GM21717 (cell line): ENCODE data around the gene FRMD4A.

Experiments
- ATAC-seq: cut with Tn5 transposase; IDR thresholded peaks from one replicate; pipeline ENCODE4 v1.9.1; 2021; ENCODE audit warnings: mild to moderate bottlenecking, moderate library complexity; ENCODE audit not compliant: unreplicated experiment

FRMD4A gene

GRCh38 chr10:13665516-13666262 lies 665.0 kb downstream of the FRMD4A start:
- ATAC-seq: no peak

- ATAC-seq: no peak
These were observed 669.5 kb downstream of the FRMD4A start for GRCh38 chr10:13661256-13661655.

- ATAC-seq: no peak
These were observed 670.2 kb downstream of the FRMD4A start for GRCh38 chr10:13660551-13660920.

DNA sequence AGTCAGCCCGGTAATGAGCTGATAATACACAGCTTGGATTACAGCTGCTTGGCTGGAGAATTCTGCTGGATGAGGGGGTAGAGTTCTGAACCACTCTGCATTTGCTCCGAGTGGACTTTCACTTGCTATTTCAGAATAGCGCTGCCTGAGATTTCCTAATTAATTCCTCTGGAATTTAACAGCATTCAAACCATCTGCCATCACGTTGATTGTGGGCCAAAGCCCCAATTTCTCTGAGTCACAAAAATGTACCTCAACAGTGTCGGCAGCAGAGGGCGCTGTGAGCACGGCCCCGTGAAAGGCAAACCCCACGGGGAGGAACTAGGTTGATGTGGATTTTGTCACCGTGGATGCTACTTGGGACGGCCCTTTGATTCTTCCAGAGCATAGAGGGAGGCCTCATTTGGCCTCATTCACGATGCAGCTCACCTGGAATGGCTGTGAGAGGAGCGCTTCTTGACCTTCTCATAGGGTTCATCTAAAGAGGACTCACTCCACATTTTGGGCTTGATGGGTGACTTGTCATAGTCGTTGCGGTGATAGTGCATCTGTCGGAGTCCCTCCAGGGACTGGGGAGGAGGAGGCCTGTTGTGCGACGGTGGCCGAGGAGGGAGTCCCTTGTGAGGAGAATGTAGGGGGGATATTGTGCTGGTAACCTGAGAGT lies 670.7 kb downstream of the FRMD4A start:
- ATAC-seq: peak; percentile 55

DNA sequence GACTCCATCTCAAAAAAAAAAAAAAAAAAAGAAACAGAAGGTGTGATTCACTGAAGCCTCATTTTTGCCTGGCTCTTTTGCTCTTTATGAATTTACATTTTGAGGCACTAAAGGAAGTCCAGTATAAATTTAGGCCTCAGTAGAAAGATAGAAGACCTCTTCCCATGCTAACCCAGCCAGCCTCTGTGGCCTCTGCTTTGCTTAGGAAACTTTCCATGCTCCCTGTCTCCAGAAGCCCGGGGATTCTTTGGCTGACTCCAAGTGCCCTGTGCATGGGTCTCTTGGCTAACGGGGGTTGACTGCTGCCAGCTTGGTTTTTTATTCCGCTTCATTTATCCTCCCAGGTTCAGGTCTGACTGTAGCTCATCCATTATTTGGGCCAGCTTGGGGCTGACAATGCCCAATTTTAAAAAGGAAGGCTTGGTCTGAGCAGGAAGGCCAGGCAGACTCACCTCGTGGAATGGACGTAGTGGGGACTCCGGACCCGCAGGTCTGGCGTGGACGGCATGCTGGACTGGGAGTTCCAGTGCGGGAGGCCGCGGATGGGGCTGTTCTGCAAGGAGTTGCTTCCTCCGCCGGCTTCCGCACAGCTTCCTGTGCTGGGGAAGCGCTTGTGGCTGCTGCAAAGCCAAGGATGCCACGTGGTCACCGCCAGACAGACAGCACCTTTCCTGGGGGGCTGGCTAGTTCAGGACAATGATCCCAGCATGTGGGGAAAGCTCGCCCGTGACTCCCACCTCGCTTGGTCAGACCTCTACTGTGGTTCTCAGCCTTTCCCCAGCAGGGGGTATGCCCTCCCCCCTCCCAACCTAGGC lies 671.6 kb downstream of the FRMD4A start:
- ATAC-seq: no peak

DNA sequence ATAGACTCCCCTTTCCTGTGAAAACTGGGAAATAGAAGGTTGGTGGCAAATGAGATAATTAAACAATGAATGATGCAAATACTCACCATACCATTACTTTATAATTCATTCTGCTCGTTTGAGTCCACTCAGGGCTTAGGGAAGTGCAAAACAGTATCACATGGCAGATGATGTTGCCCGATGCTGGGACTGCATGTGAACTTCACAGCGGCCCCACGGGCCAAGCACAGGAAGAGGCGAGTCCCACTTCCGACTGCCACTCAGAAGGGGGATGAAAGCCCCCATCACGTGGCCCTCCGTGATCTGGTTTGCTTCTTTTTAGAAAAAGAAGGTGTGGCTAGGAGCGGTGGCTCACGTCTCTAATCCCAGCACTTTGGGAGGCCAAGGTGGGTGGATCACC lies 672.5 kb downstream of the FRMD4A start:
- ATAC-seq: no peak

GRCh38 chr10:13657101-13657680 lies 673.5 kb downstream of the FRMD4A start:
- no peak for ATAC-seq

- ATAC-seq: no peak
These were observed 674.2 kb downstream of the FRMD4A start for GRCh38 chr10:13656337-13657100.

DNA sequence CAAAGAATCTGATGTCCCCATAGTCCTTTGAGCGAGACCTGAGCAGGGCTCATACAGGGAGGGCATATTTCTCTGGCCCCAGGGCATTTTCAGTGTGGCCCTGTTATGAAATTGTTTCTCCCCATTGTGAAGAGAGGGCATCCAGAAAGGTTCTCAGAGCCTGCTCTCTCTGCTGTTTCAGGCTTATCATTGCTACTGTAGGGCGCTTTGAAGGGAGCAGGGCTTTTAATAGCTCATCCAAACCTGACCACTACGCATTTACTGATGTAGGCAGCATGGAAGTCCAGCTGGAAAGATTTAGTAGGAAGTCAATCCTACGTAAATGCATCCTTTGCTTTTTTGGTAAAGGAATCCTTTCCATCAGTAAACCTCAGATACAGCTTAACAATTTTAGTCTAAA lies 675.9 kb downstream of the FRMD4A start:
- ATAC-seq: no peak

GRCh38 chr10:13654118-13654830 lies 676.5 kb downstream of the FRMD4A start:
- ATAC-seq: no peak

- ATAC-seq: no peak
These were observed 677.9 kb downstream of the FRMD4A start for GRCh38 chr10:13652860-13653259.

GRCh38 chr10:13651969-13652720 lies 678.6 kb downstream of the FRMD4A start:
- ATAC-seq: no peak

DNA sequence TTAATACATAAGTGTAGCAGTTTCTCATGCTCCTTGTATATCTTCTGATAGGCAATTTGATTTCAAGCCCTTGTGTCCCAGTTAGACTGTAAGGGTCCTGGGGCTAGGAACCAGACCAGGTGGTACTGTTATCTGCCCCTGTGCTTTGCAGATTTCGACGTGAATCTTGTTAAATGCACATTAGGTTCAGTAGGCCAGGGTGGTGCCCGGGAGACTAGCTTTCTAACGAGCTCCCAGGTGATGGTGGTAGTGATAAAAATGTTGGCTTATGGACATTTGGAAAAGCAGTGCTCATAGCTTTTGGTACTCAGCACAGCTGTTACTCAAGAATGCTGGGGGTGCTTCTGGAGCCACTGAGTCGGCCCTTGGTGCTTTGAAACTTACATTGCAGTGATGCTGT lies 679.8 kb downstream of the FRMD4A start:
- ATAC-seq: no peak

GRCh38 chr10:13649844-13650520 lies 680.7 kb downstream of the FRMD4A start:
- ATAC-seq: no peak

GRCh38 chr10:13648425-13648824 lies 682.3 kb downstream of the FRMD4A start:
- no peak for ATAC-seq

GRCh38 chr10:13644866-13645265 lies 685.9 kb downstream of the FRMD4A start:
- no peak for ATAC-seq

- no peak for ATAC-seq
These were observed 687.7 kb downstream of the FRMD4A start for GRCh38 chr10:13643016-13643415.

- no peak for ATAC-seq
These were observed 688.4 kb downstream of the FRMD4A start for GRCh38 chr10:13642293-13642692.

DNA sequence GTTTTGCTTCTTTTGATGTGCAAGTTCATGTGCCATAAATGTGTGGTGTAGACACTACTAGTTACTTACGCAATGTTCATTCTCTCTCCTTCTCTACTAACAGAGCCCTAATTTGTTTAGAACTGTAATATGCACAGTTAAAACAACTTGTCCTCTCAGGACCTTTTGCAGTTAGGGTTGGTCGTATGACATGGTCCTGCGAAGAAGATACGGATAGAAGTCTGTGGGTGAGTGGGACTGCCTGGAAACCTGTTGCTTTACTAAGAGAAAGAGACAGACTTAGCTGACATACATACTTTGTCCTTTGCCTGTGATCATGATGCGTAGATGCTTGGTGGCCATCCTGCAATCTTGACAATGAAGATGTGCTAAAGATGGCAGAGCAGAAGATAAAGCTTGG lies 692.8 kb downstream of the FRMD4A start:
- ATAC-seq: no peak
